Thyroid gland (tissue), 4 donors: ENCODE data around the gene UGT1A6.

ENCODE experiments used
- POLR2A ChIP-seq, 2 donors: fragments of 450-650 bp; IDR thresholded peaks; one replicate each; pipeline ENCODE4 v1.6.1; 2017; ENCODE audit warnings: antibody characterized with exemption in 2 of 2, mild to moderate bottlenecking in 2 of 2, moderate library complexity in 1 of 2
- TF ChIP-seq, protein P1 (sequence below), 6 experiments: fragments of 200-600 bp in 3 of 6; fragments of 450-650 bp in 3 of 6; sonication (generic) in 3 of 6; IDR thresholded peaks; one replicate each; pipeline ENCODE4 v1.5.1; 2016 to 2019; ENCODE audit warnings: antibody characterized with exemption in 6 of 6, mild to moderate bottlenecking in 2 of 6, inconsistent platforms in 1 of 6, moderate library complexity in 1 of 6

DNA sequence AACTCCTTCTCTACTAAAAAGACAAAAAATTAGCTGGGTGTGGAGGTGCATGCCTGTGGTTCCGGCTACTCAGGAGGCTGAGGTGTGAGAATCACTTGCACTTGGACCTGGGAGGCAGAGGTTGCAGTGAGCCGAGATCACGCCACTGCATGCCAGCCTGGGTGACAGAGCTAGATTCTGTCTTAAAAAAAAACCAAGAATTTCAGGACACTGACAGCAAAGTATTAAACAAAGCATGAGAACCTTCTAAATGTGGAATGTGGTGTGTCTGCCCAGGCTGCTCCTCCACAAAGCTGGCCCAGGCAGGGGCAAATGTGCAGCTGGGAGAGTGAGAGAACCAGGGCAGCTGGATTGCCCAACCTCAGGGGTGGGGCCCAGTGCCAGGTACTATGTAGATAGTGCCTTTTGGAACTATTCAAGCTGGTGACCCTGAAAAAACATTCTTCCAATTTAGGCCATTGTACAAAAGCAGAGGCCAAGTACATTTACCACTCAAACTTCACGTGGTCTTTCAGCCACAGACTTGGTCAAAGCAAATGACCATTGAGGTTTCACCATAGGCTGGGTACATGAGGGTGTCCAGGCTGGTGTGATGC is 13.3 kb downstream of the UGT1A6 start:
- TF ChIP-seq, protein P1, sequence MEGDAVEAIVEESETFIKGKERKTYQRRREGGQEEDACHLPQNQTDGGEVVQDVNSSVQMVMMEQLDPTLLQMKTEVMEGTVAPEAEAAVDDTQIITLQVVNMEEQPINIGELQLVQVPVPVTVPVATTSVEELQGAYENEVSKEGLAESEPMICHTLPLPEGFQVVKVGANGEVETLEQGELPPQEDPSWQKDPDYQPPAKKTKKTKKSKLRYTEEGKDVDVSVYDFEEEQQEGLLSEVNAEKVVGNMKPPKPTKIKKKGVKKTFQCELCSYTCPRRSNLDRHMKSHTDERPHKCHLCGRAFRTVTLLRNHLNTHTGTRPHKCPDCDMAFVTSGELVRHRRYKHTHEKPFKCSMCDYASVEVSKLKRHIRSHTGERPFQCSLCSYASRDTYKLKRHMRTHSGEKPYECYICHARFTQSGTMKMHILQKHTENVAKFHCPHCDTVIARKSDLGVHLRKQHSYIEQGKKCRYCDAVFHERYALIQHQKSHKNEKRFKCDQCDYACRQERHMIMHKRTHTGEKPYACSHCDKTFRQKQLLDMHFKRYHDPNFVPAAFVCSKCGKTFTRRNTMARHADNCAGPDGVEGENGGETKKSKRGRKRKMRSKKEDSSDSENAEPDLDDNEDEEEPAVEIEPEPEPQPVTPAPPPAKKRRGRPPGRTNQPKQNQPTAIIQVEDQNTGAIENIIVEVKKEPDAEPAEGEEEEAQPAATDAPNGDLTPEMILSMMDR (IDR thresholded peaks at IDR 0.05): no peak
- TF ChIP-seq POLR2A (IDR thresholded peaks at IDR 0.05): peak in 1 of 2 donors; percentile 50
